NT2/D1 (cell line): ENCODE data around the gene COMMD10.

ENCODE experiments used
- DNase-seq: peaks from one replicate; pipeline ENCODE4 v3.0.0-alpha.2; 2011; ENCODE audit warnings: low read depth, low spot score
- H3K27me3 ChIP-seq: 2 replicates; pipeline ENCODE4 v1.6.0; 2011; ENCODE audit warnings: mild to moderate bottlenecking; ENCODE audit not compliant: insufficient read length, insufficient read depth
- H3K36me3 ChIP-seq: 2 replicates; pipeline ENCODE4 v1.6.1; 2011; ENCODE audit warnings: mild to moderate bottlenecking, low read length, mixed read lengths; ENCODE audit not compliant: insufficient read depth, insufficient read length
- H3K4me1 ChIP-seq: 2 replicates; pipeline ENCODE4 v1.5.1; 2011; ENCODE audit not compliant: insufficient read depth, insufficient read length
- H3K4me3 ChIP-seq: 2 replicates; pipeline ENCODE4 v1.5.1; 2011; ENCODE audit warnings: low read depth; ENCODE audit not compliant: insufficient read length
- H3K9ac ChIP-seq: 2 replicates; pipeline ENCODE4 v1.6.0; 2011; ENCODE audit warnings: low read depth; ENCODE audit not compliant: insufficient read length
- H3K9me3 ChIP-seq: 2 replicates; pipeline ENCODE4 v1.5.1; 2011; ENCODE audit warnings: mild to moderate bottlenecking, low read length; ENCODE audit not compliant: insufficient read depth
- SUZ12 ChIP-seq: IDR thresholded peaks from 2 replicates; pipeline ENCODE4 v1.6.1; 2011; ENCODE audit not compliant: insufficient read length, insufficient read depth; ENCODE audit errors: extremely low read depth
- YY1 ChIP-seq: IDR thresholded peaks from 2 replicates; pipeline ENCODE4 v1.6.1; 2011; ENCODE audit not compliant: insufficient read length, insufficient read depth
- ZNF274 ChIP-seq: IDR thresholded peaks from 2 replicates; pipeline ENCODE4 v1.6.1; 2011; ENCODE audit warnings: mild to moderate bottlenecking, low read depth, low read length

Gene COMMD10

DNA sequence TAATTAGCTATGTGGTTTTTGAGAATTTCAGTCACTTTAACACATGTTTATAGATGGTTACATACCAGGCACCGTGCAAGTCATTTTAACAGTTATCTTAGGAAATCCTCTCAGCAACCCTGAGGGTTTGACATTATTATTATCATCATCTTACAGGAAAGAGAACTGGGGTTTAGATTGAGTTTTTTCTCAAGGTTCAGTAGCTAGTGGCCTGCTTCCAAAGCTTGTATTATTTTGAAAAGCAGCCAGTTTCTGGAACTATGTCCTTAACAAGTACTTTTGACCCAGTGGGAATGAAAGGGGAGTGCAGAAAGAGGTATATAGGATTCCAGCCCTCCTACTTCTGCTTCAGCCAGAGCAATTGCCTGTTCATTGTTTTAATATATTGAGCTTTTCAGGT, 157.5 kb downstream of the COMMD10 start:
- H3K4me1 ChIP-seq, result no peaks in the 10 kb centered on the region
- DNase-seq, result no peak
- no peaks in the 10 kb centered on the region for H3K9me3 ChIP-seq
- H3K36me3 ChIP-seq, result no peaks in the 10 kb centered on the region
- H3K4me3 ChIP-seq, result no peak overlapping the region
- no peak overlapping the region for H3K9ac ChIP-seq
- TF ChIP-seq SUZ12 (no peak), YY1 (no peak), ZNF274 (no peak)
- no peaks in the 10 kb centered on the region for H3K27me3 ChIP-seq

DNA sequence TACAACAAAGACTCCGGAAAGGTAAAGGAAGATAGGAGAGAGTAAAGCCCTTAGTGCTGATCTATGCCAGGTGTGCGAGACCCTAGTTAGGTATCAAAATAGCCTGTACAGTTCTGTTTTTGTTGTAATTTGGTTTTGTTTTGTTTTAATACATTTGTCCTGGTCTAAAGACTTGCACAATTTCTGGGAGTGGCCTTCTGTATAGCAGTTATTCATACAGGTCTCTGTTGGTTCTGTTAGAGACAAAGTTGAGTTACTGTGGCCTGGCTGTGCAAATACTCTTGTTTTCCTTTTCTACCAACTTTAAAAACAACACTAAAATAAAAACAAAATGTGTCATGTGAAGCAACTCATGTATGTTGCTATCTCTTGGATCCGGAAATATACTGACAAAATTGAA, 163.6 kb downstream of the COMMD10 start:
- Histone ChIP-seq H3K36me3 (no peaks in the 10 kb centered on the region), H3K4me3 (no peak overlapping the region), H3K9me3 (no peaks in the 10 kb centered on the region), H3K27me3 (no peaks in the 10 kb centered on the region), H3K4me1 (no peaks in the 10 kb centered on the region), H3K9ac (no peak overlapping the region)
- no peak for TF ChIP-seq SUZ12
- no peak for TF ChIP-seq ZNF274
- TF ChIP-seq YY1, result no peak
- no peak for DNase-seq

DNA sequence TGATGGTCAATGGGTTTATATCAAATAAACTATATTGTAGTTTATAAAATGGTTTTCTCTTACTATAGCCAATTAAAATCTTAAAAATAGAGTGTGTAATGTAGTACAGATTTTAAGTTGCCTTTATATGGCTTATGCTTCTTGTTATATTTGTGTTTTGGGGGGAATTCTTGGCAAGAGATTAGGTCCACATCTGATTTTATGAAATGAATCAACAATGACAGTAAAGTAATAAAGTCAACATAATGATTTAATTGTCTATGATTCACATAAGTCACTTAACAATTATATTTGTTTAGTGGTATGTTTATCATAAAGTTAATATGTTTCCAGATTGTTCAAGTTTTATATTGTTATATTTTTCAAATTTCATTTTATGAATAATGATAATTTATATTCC, 164.8 kb downstream of the COMMD10 start:
- DNase-seq, result no peak
- H3K9ac ChIP-seq, result no peak overlapping the region
- TF ChIP-seq YY1 (no peak), ZNF274 (no peak), SUZ12 (no peak)
- no peaks in the 10 kb centered on the region for H3K4me1 ChIP-seq
- H3K9me3 ChIP-seq, result no peaks in the 10 kb centered on the region
- H3K27me3 ChIP-seq, result no peaks in the 10 kb centered on the region
- H3K36me3 ChIP-seq, result no peaks in the 10 kb centered on the region
- H3K4me3 ChIP-seq, result no peak overlapping the region

DNA sequence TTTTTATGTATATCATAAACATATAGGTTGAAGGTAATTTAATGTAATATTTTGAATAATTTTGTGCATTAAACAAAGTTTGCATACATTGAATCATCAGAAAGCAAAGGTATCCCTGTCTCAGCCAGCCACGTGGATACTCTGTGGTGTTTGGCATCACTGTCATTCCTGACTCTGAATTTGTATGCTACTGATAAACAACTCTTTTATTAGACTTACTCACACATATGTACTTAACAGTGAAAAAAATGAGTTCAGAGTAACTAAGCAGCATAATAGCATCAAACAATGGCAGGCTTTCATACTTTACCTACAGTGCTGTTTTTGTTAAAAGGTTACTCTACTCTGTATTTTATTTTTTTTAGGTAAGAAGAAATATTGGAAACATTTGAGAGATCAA, 171.9 kb downstream of the COMMD10 start:
- Histone ChIP-seq H3K27me3 (no peaks in the 10 kb centered on the region), H3K36me3 (no peaks in the 10 kb centered on the region), H3K4me1 (no peaks in the 10 kb centered on the region), H3K9ac (no peak overlapping the region), H3K9me3 (no peaks in the 10 kb centered on the region), H3K4me3 (no peak overlapping the region)
- TF ChIP-seq YY1, result no peak
- TF ChIP-seq SUZ12, result no peak
- TF ChIP-seq ZNF274, result no peak
- no peak for DNase-seq

DNA sequence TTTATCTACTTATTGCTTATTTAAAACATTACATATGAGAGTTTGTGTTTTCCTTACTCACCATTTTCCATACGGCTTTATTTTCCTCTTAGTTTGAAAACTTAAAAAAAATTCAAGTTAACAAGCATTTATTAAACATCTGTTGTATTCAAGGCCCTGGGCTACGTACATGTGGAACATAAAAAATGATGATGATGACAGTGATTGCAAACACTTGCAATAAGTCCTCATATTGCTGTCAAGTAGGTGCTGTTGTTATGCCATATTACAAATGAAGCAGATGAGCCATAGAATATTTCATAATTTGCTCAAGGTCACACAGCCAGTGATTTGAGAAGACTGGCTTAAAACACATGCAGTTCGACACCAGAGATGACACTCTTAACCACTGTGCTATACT, 180.6 kb downstream of the COMMD10 start:
- no peak for DNase-seq
- Histone ChIP-seq H3K9me3 (no peaks in the 10 kb centered on the region), H3K27me3 (no peaks in the 10 kb centered on the region), H3K9ac (no peak overlapping the region), H3K4me1 (no peaks in the 10 kb centered on the region), H3K36me3 (no peaks in the 10 kb centered on the region), H3K4me3 (no peak overlapping the region)
- TF ChIP-seq SUZ12 (no peak), ZNF274 (no peak), YY1 (no peak)

DNA sequence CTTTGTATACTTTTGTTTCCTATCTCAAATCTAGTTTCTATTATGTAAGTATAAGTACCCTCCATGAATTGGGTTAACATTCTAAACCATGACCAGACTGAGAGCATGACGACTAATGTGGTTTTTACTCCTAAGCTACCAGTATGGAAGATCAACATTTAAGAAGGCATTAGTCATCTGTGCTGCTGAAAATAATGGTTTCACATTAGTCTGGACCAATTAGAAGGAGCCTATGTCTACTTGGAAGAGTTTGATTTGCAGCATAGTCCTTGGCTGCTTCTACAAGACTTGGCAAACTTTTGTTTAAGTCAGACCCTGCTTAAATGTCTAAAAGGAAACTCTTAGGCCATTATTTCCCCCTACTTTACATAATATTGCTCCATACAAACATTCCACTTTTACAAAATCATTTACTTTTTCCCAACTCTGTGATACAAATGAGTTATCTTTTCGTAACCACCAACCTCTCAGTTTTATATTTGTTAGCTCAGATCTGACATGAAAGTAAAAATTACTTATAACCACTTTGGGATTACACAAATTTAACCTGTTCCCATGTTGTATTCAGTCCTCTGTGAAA, 186.7 kb downstream of the COMMD10 start:
- DNase-seq, result no peak
- Histone ChIP-seq H3K27me3 (no peaks in the 10 kb centered on the region), H3K9me3 (no peaks in the 10 kb centered on the region), H3K9ac (no peak overlapping the region), H3K4me1 (no peaks in the 10 kb centered on the region), H3K36me3 (no peaks in the 10 kb centered on the region), H3K4me3 (no peak overlapping the region)
- TF ChIP-seq YY1 (no peak), SUZ12 (no peak), ZNF274 (no peak)

DNA sequence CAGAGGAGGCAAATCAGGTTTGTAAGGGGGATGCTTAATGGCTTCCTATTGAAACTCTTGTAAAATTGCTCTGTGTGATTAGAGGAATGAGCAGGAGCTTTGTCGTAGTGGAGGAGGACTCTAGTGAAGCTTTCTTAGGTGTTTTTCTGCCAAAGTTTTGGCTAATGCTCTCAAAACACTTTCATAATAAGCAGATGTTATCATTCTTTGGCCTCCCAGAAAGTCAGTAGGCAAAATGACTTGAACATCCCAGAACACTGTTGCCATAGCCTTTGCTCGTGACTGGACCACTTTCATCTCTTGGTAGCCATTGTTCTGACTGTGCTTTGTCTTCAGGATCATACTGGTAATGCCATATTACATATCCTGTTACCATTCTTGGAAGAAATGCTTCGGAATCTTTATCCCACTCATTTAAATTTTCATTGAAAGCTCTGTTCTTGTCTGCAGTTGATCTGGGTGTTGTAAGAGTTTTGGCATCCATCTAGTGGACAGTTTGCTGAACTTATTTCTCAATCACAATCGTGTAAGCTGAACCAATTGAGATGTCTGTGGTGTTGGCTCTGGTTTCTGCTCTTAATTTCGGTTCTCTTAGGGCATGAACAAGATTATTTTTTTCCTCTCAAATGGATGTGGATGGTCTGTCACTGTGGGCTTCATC, 187.6 kb downstream of the COMMD10 start:
- no peak overlapping the region for H3K4me3 ChIP-seq
- no peak for TF ChIP-seq SUZ12
- TF ChIP-seq YY1, result no peak
- TF ChIP-seq ZNF274, result no peak
- no peaks in the 10 kb centered on the region for H3K36me3 ChIP-seq
- no peak overlapping the region for H3K9ac ChIP-seq
- no peaks in the 10 kb centered on the region for H3K4me1 ChIP-seq
- no peaks in the 10 kb centered on the region for H3K27me3 ChIP-seq
- no peak for DNase-seq
- H3K9me3 ChIP-seq, result no peaks in the 10 kb centered on the region
